Measurements from ENCODE around the gene PAN3.
"Not testable (repeated sequence)": the region's sequence is repeated elsewhere in the genome, so short reads cannot be mapped to it uniquely, and the experiment has no call there.

DNA sequence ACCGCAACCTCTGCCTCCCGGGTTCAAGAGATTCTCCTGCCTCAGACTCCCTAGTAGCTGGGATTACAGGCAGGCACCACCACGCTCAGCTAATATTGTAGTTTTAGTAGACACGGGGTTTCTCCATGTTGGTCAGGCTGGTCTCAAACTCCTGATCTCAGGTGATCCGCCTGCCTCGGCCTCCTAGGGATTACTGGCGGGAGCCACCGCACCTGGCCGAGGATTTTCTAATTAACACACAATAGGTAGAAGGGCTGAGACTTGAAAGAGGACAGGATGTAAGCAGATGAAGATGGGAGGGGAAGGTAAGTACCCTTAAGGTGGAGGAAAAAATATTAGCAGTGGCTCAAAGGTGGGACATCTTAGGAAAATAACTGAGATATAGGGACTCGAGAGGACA lies 3.2 kb downstream of the PAN3 start:
- TF ChIP-seq, protein P1, sequence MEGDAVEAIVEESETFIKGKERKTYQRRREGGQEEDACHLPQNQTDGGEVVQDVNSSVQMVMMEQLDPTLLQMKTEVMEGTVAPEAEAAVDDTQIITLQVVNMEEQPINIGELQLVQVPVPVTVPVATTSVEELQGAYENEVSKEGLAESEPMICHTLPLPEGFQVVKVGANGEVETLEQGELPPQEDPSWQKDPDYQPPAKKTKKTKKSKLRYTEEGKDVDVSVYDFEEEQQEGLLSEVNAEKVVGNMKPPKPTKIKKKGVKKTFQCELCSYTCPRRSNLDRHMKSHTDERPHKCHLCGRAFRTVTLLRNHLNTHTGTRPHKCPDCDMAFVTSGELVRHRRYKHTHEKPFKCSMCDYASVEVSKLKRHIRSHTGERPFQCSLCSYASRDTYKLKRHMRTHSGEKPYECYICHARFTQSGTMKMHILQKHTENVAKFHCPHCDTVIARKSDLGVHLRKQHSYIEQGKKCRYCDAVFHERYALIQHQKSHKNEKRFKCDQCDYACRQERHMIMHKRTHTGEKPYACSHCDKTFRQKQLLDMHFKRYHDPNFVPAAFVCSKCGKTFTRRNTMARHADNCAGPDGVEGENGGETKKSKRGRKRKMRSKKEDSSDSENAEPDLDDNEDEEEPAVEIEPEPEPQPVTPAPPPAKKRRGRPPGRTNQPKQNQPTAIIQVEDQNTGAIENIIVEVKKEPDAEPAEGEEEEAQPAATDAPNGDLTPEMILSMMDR (IDR thresholded peaks at IDR 0.05) = not testable (repeated sequence)
- not testable (repeated sequence) for TF ChIP-seq POLR2A (IDR thresholded peaks at IDR 0.05)
